Chondrocyte (in vitro differentiated cells): ENCODE measurements around the gene SNX19. TPM values are rescaled to one million over a fixed set of nuclear protein-coding genes. Genes with fewer than 3 reads are reported as not detected.

ENCODE experiments used
- DNase-seq: peaks from one replicate; pipeline ENCODE4 v3.0.0; 2021; ENCODE audit warnings: mixed read lengths, low spot score
- H3K27ac Mint-ChIP-seq: one replicate; pipeline ENCODE4 v1.8.0; 2021; ENCODE audit warnings: mild to moderate bottlenecking, moderate library complexity, mixed read lengths; ENCODE audit not compliant: unreplicated experiment
- H3K27me3 Mint-ChIP-seq: 2 replicates; pipeline ENCODE4 v1.8.0; 2021; ENCODE audit warnings: low read depth, mixed read lengths
- H3K36me3 Mint-ChIP-seq: 2 replicates; pipeline ENCODE4 v1.8.0; 2021; ENCODE audit warnings: low read depth, mixed read lengths
- H3K4me1 Mint-ChIP-seq: 2 replicates; pipeline ENCODE4 v1.8.0; 2021; ENCODE audit warnings: low read depth, mild to moderate bottlenecking, mixed read lengths
- H3K4me3 Mint-ChIP-seq: one replicate; pipeline ENCODE4 v1.8.0; 2021; ENCODE audit warnings: mild to moderate bottlenecking, moderate library complexity, mixed read lengths; ENCODE audit not compliant: unreplicated experiment
- H3K9me3 Mint-ChIP-seq: 2 replicates; pipeline ENCODE4 v1.8.0; 2021; ENCODE audit warnings: low read depth, mixed read lengths
- total RNA-seq: library from RNA; stranded (reverse); gene quantifications from 3 replicates; pipeline ENCODE4 v1.2.1, GENCODE V29; 2021
- TF ChIP-seq, protein P1 (sequence below): fragments of 200-600 bp; sonication (generic); IDR thresholded peaks from 2 replicates; pipeline ENCODE4 v1.5.0; 2021; ENCODE audit warnings: antibody characterized with exemption, mild to moderate bottlenecking, moderate library complexity

Gene SNX19
- total RNA-seq, 1 donor from 2014 or later = 55.8 TPM

GRCh38 chr11:130873761-130874160, 42.5 kb downstream of the SNX19 start:
- Mint-ChIP-seq H3K4me1 (peaks cover 48% of the 10 kb centered on the region), H3K9me3 (no peaks in the 10 kb centered on the region), H3K4me3 (no peak overlapping the region), H3K27ac (peak overlapping the region; percentile 89), H3K36me3 (peaks cover 53% of the 10 kb centered on the region), H3K27me3 (no peaks in the 10 kb centered on the region)
- TF ChIP-seq, protein P1, sequence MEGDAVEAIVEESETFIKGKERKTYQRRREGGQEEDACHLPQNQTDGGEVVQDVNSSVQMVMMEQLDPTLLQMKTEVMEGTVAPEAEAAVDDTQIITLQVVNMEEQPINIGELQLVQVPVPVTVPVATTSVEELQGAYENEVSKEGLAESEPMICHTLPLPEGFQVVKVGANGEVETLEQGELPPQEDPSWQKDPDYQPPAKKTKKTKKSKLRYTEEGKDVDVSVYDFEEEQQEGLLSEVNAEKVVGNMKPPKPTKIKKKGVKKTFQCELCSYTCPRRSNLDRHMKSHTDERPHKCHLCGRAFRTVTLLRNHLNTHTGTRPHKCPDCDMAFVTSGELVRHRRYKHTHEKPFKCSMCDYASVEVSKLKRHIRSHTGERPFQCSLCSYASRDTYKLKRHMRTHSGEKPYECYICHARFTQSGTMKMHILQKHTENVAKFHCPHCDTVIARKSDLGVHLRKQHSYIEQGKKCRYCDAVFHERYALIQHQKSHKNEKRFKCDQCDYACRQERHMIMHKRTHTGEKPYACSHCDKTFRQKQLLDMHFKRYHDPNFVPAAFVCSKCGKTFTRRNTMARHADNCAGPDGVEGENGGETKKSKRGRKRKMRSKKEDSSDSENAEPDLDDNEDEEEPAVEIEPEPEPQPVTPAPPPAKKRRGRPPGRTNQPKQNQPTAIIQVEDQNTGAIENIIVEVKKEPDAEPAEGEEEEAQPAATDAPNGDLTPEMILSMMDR = no peak
- no peak for DNase-seq

DNA sequence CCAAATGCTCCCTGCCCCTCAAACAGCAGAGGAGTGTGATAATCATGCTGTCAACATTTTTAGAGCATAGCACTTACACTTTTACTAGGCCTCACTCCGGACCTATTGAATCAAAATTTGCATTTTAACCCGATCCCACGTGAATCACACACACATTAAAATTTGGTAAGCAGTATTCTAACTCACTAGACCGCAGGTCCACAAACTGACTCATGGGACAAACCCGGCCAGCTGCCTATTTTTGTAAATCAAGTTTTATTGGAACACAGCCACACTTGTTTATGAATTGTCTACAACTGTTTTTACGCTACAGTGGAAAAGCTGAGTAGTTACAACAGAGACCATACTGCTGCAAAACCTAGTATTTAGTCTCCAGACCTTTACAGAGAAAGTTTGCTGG, 43.3 kb downstream of the SNX19 start:
- H3K4me3 Mint-ChIP-seq = no peak overlapping the region
- H3K9me3 Mint-ChIP-seq = no peaks in the 10 kb centered on the region
- peaks cover 48% of the 10 kb centered on the region for H3K36me3 Mint-ChIP-seq
- DNase-seq = no peak
- H3K27me3 Mint-ChIP-seq = no peaks in the 10 kb centered on the region
- peaks cover 48% of the 10 kb centered on the region for H3K4me1 Mint-ChIP-seq
- TF ChIP-seq, protein P1 = no peak
- no peak overlapping the region for H3K27ac Mint-ChIP-seq

- Mint-ChIP-seq H3K9me3 (no peaks in the 10 kb centered on the region), H3K27ac (no peak overlapping the region), H3K27me3 (no peaks in the 10 kb centered on the region), H3K36me3 (peaks cover 45% of the 10 kb centered on the region), H3K4me1 (peaks cover 45% of the 10 kb centered on the region), H3K4me3 (no peak overlapping the region)
- no peak for DNase-seq
- TF ChIP-seq, protein P1 = no peak
Measured at GRCh38 chr11:130872513-130872912, 43.8 kb downstream of the SNX19 start.

DNA sequence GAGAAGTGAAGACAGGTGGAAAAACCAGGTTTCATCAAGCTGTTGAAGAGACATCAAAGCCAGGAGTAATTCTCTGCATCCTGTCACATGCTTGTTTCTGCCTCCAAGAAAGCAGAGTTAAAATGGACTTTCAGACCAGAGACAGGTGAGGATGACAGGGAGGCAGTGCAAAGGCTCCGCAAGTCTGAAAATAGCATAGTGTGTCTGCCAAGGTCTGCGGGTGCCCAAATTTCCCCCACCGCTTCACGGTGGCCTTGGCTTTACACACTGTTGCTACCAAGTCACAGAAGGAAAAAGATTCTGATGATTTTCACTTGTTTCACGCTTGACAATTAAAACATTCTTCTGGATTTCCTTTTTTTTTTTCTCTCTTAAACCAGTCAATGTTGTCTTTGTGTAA, 44.2 kb downstream of the SNX19 start:
- no peak overlapping the region for H3K4me3 Mint-ChIP-seq
- H3K4me1 Mint-ChIP-seq = peaks cover 45% of the 10 kb centered on the region

DNA sequence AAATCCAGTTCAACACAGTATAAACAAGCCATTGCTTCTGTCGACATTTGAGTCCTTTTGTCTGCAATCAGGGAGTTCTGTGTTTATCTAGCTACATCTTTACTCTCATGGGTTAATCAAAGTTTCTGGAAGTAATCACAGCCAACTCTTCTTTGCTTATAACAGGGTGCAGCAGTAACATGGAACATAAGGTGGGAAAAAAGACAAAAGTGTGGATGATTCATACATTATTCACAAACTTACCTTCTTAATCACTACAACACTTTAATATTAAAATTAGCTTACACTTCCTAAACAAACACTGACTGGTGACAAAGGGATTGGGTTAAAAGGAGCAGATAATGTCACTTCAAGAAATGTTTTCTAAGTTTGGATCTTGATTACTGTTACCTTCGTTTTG, 44.7 kb downstream of the SNX19 start:
- no peak overlapping the region for H3K4me3 Mint-ChIP-seq
- TF ChIP-seq, protein P1 = no peak
- H3K36me3 Mint-ChIP-seq = peaks cover 40% of the 10 kb centered on the region
- DNase-seq = no peak
- H3K27ac Mint-ChIP-seq = no peak overlapping the region
- peaks cover 45% of the 10 kb centered on the region for H3K4me1 Mint-ChIP-seq
- no peaks in the 10 kb centered on the region for H3K9me3 Mint-ChIP-seq
- no peaks in the 10 kb centered on the region for H3K27me3 Mint-ChIP-seq

More for the DNA sequence above, 44.2 kb downstream of the SNX19 start:
- Mint-ChIP-seq H3K9me3 (no peaks in the 10 kb centered on the region), H3K27me3 (no peaks in the 10 kb centered on the region), H3K27ac (no peak overlapping the region), H3K36me3 (peaks cover 41% of the 10 kb centered on the region)
- TF ChIP-seq, protein P1 = no peak
- DNase-seq = no peak
